NCI-H69 (cell line): ENCODE data around the gene TMEM196.

ENCODE experiments used
- DNase-seq: peaks from one replicate; lab custom pipeline; 2025; lab: John Stamatoyannopoulos, UW

Gene TMEM196

DNA sequence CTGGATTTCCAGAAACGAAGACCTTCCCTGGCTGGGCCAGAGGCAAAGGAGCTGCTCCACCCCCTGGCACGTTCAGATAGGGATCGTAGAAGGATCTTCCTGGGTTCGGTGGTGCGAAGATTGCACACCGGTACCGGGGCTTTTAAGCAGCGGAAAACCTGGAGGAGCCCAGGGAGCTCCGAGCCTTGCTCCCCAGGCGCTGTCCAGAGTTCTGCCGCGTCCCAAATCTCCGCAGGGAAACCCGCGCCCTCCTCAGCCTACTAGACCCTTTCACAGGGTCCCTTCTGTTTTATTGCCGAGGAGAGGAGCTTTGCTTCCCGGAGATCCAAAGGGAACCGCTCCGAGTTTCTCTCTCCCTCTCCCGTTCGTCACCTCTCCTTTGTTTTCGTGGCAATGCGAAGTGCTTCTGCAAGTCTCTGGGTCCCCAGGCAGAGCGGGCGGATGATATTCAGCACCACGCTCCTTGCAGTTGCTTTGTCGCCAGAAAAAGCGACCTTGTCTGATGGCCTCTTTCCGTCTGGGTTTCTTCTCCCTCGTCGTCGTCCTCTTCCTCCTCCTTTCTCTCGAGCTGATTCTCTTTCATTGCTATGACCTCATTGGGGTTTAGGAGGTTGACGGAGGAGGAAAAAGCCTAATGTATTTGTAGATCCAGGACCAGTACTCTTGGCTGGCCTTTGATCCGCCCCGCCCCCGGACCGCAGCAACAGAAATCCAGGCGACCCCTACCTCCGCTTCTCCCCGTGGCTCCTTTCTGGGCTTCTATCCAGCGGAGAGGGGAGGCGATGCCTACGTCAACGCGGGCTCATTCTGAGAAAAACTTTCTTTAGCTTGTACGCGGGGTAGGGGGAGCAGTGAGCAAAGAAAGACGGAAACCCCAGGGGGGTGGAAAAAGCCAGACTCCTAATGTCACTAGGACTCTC lies at the start of gene TMEM196:
Gene TMEM196, minus strand, starts transcription at position 777 of the 920 bp plus-strand sequence. CDS start 921 bp downstream, outside the sequence.
- DNase-seq, result peak; percentile 82

DNA sequence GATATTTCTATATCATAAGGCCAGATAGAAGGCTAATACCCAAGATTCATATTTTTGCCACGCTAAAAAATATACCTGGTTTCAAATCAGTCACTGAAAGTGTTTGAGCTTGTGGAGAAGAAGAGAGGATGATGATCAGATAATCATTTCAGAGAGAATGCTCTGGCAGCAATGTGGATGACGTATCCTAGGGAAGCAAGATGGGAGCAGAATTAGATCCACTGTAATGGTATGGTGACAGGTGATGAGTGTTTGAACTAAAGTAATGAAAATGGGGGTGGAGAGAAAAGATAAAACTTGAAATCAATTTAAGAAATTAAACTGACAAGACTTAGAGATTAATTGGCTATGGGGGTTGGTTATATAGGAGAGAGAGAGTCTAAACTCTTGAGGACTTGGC lies 42.7 kb upstream of the TMEM196 start:
- DNase-seq, result no peak

DNA sequence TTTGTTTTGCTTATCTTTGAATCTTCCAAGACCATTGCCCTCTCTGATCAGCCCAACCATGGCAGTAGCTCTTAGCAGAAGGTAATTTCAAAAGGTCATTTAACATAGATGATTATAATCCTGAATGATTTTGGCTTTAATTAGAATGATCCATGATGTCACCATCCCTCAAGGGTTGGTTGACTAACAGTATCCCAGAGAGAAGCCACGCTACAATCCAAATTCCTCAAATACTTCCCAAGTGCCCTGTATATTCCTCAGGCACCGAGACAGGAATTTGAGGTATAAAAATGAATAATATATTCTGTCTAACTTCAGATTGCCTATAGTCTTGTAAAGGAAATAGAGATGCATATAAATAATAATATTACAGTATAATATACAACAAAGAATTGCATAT lies 42.1 kb upstream of the TMEM196 start:
- DNase-seq, result no peak

DNA sequence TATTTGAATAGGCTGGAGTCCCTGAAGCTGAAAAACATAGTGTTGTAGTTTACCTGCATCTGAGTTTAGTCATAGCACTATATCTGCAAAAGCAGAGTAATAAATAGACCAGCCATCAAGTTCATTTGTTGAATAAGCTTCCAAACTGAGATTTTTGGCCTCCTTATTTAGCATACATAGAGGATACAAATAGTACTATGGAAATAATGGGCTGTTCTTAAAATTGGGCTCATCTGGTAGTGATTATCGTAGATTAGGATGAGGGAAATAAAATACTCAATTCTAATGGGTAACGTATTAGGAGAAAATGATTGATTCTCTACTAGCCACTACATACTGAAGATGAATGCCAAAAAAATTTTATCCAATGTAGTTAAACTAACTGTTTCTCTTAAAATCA lies 41.4 kb upstream of the TMEM196 start:
- no peak for DNase-seq

DNA sequence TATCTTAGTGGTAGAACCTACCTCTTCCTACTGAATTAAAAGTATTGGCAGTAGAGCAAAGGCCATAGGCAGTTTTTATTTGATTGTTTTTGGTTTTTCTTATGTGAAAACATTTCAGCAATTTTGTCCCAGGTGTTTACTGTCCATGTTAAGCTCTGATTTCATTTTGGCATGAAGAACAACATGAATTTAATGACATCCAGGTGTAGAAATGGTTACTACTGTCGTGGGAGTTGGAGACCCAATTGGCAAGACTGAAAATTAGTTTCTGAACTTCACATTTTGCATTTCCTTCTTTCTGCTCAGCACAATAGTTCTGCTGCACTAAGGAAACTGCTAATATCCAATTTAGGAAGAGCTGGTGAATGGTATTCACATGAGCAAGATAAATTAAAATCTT lies 38.0 kb upstream of the TMEM196 start:
- no peak for DNase-seq

DNA sequence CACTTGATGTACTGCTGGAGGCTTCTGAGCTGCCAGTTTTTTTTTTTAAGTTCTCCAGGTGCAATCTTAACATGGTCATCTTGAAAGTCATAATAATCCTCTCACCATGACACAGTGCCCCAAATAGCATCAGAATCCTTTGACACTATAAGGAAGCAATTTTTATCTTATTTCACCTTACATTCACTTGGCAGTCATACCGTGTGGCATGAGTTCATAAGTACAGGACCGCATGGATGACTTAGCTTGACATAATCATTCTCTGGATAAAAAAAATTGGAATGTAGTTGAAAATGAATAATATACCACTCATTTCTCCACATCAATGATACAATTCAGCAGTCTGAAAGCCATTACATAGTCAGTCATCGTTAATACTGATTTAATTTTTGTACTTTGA lies 25.6 kb upstream of the TMEM196 start:
- no peak for DNase-seq

DNA sequence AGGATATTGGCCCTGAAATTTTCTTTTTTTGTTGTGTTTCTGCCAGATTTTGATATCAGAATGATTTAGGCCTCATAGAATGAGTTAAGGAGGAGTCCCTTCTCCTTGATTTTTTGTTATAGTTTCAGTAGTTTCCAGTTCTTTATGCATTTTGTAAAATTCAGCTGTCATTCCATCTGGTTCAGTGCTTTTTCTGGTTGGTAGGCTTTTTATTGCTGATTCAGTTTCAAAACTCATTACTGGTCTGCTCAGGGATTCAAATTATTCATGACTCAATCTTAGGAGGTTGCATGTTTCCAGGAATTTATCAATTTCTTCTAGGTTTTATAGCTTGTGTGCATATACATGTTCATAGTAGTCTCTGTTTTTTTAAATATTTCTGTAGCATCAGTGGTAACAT lies 10.1 kb upstream of the TMEM196 start:
- no peak for DNase-seq

DNA sequence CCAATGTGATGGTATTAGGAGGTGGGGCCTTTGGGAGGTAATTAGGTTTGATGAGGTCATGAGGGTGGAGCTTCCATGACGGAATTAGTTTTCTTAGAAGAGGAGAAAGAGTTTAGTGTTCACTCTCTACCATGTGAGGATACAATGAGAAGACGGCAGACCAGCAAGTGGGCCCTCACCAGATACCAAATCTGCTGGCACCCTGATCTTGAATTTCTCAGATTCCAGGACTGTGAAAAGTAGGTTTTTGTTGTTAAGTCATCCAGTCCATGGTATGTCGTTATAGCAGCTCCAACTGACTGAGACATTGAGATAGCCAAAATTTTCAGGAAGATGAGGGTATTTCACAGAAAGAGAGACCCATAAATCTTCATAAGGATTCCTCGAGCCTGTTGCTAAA lies 3.6 kb upstream of the TMEM196 start:
- no peak for DNase-seq

DNA sequence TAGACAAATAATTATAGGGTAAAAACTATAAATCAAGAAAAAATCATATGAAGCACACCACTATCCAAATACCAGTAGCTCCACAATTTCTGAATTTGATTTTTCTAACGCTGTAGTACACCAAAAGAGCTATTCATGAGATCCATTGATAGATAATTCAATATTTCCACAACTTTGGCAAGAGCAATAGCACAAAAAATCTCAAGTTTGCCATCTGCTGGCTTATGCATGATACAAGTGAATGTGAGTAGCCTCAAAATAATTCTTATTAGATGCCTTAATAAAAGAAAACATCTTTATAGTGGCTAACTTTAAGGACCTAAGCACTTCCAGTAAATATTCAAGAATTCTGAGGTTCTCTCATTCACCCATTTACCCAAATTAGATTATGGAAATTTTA lies 2.2 kb upstream of the TMEM196 start:
- DNase-seq, result peak; percentile 12

DNA sequence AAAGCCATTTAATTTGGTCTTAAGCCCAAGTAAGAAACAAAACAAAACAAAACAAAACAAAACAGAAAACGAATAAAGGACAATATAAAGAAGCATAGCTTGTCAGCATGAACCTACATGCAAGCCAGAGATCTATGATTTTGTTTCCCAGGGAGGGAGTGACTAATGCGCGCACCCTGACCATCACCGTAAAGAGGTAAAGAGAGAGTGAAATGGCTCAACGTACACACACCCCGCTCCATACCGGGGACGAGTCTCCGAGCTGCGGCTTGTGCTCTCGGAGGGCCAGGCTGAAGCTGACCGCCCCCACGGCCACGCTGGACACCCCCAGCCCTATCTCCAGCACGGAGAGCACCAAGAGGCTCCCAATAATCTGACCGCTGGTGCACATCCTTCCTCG lies 1.1 kb downstream of the TMEM196 start:
- DNase-seq, result peak; percentile 75

DNA sequence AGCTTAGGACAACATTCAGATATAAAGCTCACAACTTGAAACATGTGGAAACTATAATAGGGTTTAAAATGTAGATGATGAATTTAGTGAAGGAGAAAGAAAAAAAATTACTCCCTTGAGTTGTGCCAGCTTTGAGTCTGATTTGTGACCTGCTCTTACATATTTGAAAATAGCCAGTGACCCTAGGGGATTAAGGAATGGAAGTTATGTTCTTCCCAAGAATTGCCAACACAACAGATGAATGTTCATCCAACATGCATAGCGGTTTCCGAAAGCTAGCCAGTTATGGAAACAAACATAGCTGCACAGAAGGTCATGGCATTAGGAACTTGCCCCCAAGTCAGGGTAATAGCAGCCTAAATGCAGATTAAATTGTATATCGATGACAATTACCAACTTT lies 10.8 kb downstream of the TMEM196 start:
- DNase-seq, result no peak

DNA sequence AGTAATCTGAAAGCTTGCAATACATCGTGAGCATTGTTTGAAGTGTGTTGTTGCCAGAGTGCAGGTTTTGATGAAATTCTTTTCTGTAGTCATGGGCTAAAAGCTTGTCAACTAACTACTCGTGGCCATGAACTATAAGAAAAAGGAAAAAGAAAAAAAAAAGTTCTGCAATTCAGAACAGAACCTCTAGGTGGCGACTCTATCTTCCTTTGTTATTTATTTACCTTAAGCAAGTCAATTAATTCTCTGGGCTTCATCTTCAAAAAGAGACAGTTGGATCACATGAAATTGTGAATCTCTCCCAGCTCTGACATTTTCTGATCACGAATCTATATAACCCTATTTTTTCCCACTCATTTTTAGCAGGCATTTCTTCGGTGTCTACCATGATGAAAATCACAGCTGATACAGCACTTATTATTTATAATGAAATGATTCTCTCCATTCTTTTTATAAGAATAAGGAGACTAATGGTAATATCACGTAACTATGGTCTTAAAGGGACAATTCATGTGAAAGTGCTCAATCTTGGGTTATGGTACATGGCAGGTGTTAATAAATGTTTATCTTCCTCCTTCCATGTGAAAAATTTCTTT lies 18.8 kb downstream of the TMEM196 start:
- DNase-seq, result peak; percentile 65

DNA sequence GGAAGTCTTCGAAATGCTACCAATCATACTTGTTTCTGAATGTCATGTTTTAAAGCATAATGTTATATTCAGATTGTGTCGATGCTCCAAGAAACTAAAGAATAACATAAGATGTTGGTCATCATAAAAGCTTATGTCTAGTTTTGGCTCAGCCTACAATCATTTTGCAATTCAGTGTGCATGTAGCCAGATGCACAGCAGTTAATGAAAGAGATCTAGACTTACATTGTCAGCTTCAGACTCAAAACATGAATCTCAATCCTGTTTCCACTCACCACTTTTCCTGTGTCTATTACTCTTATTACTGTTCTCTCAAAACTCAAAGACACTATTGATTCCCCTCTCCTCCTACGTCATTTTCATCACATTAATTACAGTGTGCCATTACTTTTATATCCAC lies 21.4 kb downstream of the TMEM196 start:
- no peak for DNase-seq

DNA sequence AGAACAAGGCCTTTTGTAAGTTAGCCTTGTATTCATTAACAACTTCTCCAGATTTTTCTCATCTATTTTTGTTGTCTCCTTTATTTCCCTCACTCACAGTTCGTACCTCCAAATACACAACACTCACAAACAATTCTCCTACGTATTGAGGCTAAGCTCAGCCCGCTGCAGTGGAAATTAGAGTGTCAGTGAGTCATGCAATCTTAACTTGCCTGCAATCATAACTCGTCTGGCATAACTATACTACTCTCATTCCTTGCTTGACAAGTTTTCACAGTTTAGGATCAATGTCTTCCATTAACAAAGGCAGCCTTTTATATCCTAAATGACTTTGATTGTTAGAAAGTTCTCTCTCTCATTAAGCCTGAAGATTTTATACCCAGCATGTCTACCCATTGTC lies 23.8 kb downstream of the TMEM196 start:
- DNase-seq, result no peak

DNA sequence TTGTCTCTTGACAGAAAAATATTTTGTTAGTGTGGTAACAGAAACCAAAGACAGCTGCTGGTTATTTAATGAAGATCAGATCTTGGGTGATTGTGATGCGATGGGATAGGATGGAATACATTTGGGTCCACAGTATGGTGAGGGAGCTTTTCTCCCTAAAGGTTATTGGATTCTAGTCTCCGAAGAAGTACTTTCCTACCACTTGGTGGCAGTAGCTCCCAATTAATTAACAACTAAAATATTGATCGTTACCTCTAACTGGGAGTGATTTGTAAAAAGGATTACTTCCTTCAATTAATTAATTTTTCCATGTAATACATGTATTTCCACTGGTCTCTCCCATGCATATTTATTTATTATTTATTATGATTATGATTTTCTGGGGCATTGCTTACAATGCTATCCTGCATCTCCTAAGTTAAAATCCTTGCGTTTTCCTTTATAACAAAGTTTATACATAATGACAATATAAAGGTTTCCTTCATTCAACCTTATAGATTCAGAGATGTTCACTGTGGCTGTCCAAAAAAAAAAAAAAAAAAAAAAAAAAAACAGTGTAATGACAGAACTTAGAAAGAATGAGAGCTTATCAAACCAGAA lies 25.6 kb downstream of the TMEM196 start:
- DNase-seq, result peak; percentile 75

DNA sequence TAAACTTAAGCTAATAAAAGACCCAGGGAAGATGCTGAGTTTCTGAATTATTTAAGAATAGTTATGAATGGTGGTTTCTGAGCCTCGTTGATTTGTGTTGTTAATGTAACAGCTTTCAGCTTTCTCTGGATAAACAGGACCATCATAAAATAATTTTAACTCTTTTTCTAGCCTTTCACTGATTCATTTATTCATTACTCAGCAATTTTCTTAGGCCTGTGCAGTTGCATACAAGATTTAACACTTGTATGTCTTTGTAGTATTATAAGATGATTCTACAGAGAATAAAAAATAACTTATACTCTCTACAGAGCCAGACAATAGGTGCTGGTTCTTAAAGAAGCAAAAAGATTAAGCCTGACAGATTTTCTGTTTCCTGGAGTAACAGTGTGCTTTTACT lies 29.3 kb downstream of the TMEM196 start:
- DNase-seq, result no peak

DNA sequence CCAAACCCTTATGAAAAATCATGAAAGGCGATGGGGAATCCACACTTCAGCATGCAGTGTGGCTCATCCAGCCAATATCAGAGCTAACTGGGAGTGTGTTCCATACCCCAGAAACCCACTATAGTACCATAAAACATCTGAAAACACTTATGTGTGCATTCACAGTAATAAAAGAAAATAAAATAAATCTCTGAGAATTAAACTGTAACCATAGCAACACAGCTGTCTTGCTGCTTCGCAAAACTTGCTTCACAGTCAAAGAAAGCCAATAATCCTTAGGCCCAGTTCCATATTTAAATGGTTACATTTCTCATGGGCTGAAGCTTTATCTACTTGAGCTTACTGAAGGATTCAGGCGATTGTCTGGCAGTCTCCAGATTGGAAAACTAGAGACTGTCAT lies 44.7 kb downstream of the TMEM196 start:
- DNase-seq, result no peak

DNA sequence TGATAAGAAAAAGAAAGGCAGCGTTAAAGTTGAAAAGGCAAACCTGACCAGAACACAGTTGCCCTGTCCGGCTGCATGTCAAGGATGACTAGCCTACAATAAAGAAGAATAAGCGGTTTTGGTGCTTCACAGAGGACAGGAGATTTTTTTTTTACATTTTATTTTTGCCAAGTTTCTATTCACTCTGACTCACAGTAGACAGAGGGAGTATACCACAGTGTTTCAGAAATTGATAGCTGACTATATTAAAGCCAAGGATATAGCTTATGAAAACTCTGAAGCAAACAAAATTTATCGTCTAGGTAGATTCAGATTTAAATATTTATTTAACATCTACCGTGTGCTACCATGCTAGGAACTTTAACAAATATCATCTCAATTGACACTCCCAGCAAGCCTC lies 47.6 kb downstream of the TMEM196 start:
- DNase-seq, result no peak

DNA sequence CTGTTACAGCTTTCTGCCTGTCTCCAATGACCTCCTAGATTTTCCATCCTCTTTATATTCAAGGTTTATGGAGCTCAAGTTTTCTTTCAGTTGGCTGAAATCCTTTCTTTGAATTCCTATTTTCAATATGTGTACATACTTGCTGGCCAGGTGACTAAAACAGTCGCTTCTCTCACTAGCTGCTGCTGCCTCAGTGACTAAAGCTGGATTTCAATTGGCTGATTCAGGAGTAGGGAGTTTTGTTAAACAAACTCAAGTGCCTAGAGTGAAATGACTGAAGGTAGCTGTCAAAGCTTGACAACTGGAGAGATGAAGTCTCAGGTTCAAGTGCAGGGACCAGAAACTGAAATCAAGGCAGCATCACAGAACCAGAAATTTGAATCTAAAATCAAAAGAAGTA lies 57.9 kb downstream of the TMEM196 start:
- no peak for DNase-seq

DNA sequence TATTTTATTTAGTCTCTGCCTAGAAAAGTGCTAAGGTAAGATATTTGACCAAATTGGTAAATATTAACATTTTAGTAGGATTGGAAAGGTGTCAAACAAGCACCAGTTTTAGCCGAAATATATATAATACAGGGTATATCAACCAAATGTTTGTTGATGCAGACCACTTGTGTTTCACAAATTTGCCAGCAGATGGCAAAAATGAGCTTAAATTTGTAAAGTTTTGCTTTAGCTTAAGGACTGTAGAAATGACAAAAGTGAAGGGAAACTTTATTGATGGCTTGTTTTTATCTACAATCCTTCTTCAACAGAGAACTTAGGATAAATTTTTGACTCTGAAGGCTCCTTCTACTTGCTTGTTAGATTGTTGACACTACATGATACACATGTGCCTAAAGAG lies 59.7 kb downstream of the TMEM196 start:
- peak; percentile 57 for DNase-seq

DNA sequence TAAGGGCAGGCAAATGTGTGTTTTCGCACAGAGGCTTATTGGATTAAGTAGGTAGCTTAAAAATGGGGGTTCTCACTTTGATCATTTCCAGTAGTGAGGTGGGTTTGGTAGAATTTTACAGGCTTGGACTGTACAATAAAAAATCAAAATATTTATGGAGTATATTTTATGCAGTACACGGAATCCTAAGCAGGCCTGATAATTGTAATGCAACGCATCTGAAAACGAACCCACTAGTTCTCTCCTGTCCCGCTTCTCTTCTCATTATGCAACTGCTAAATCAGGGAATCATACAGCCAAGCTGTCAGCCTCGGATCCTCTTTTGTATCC lies 64.2 kb downstream of the TMEM196 start:
- DNase-seq, result peak; percentile 44

DNA sequence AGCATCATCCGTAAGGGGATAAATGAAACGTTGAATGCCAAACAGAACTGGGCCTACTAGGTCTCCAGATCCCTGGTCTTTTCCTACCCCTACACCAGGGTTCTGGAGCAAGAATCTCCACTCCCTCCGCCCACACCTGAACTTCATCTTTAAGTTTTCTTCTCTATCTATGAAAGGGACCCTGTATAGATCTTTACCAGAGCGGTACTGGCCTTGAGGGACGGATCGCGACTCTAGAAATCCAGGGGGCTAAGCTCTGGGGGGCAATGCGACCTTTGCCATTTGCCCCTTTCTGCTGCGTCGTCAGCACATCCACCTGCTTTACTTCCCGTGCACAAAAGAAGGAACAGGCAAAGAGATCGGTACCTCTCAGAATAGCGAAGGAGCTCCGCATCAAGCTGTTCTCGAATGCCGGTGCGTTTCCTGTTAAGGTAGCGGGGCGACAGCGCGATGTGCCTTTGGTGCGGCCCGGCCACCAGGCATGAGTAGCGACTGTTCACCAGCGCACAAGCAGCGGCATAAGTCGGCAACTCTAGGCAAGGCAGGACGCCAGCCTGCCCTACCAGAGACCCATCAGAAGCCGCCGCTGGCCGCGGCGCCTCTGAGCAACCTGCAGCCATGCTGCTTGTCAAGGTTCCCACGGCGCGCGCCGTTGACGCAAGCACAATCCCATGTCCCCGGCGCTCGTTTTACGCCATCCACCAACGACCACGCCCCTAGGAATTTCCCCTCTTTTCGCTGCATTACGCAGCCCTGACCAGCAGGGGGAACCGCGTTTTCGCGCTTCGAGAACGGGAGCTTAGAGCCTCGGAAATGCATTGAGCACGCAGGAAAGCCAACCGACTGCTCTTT lies 64.8 kb downstream of the TMEM196 start, which contains the start of gene POLR1F:
Gene POLR1F, minus strand, starts transcription at position 641 of the 852 bp plus-strand sequence. Its CDS starts 21 bp downstream, at position 620.
- peak; percentile 98 for DNase-seq
